HCT116 (cell line): ENCODE data around the gene EFNB2. TPM values are rescaled to one million over a fixed set of nuclear protein-coding genes. Genes with fewer than 3 reads are reported as not detected.

Source experiments
- ATAC-seq: fragments of 200-7000 bp; cut with Tn5 transposase; 2 replicates; pipeline ENCODE4 v1.9.1; 2020; ENCODE audit warnings: mild to moderate bottlenecking, moderate library complexity
- BruUV-seq: library from RNA; stranded (reverse); fragments of 400-500 nt; replicated peaks from 2 replicates; lab custom pipeline; 2021; lab: Mats Ljungman, UMichigan
- CTCF ChIA-PET: fragments of 300-600 bp; sonication (Branson Sonifier 250); formaldehyde crosslinking; loops from one replicate; lab custom pipeline; 2021; ENCODE audit warnings: antibody characterized with exemption; lab: Charles Lee
- POLR2A ChIA-PET: fragments of 300-600, 350-600 bp; sonication (Branson Sonifier 250); formaldehyde crosslinking; loops from one replicate; lab custom pipeline; 2021; ENCODE audit warnings: antibody characterized with exemption; lab: Charles Lee
- RAD21 ChIA-PET, 2 experiments: fragments of 300-600 bp; sonication (Branson Sonifier 250); formaldehyde crosslinking; loops; one replicate each; lab custom pipeline; 2023; ENCODE audit warnings: low total read pairs in 2 of 2; ENCODE audit not compliant: uncharacterized antibody in 2 of 2, unreplicated experiment in 2 of 2, low non-redundant PET in 1 of 2; lab: Charles Lee
- DNase-seq: peaks from one replicate; pipeline ENCODE4 v3.0.0-alpha.2; 2010; ENCODE audit warnings: low read depth, low spot score
- H2AFZ ChIP-seq: fragments of 200-600 bp; shearing (Covaris generic), sonication (generic); 2 replicates; pipeline ENCODE4 v1.6.1; 2017; ENCODE audit warnings: low read depth, mixed run types, mixed read lengths, antibody characterized with exemption, low read length; ENCODE audit not compliant: poor library complexity, severe bottlenecking
- H3K27ac ChIP-seq: 2 replicates; pipeline ENCODE4 v1.5.1; 2012; ENCODE audit warnings: low read depth, low read length
- H3K27me3 ChIP-seq: fragments of 200-600 bp; sonication (generic); 2 replicates; pipeline ENCODE4 v1.6.1; 2016; ENCODE audit warnings: mixed run types, low read length, mixed read lengths; ENCODE audit not compliant: insufficient read depth
- H3K36me3 ChIP-seq, 2 experiments: fragments of 200-500 bp in 1 of 2; fragments of 200-600 bp in 1 of 2; sonication (Bioruptor generic) in 1 of 2; sonication (generic) in 1 of 2; 2 replicates each; pipeline versions ENCODE4 v1.5.1 to v1.6.1; 2014 to 2016; ENCODE audit warnings: low read length in 2 of 2, inconsistent platforms in 1 of 2, mixed read lengths in 1 of 2, mixed run types in 1 of 2; ENCODE audit not compliant: insufficient read depth in 2 of 2, control insufficient read depth in 1 of 2
- H3K4me1 ChIP-seq, 2 experiments: fragments of 200-600 bp in 1 of 2; sonication (generic) in 1 of 2; 2 replicates each; pipeline versions ENCODE4 v1.5.1 to v1.6.1; 2012 to 2017; ENCODE audit warnings: low read length in 2 of 2, inconsistent platforms in 1 of 2, mild to moderate bottlenecking in 1 of 2, mixed read lengths in 1 of 2, mixed run types in 1 of 2, moderate library complexity in 1 of 2; ENCODE audit not compliant: insufficient read depth in 2 of 2, control insufficient read depth in 1 of 2
- H3K4me2 ChIP-seq: fragments of 200-600 bp; sonication (generic); 2 replicates; pipeline ENCODE4 v1.6.1; 2017; ENCODE audit warnings: mixed run types, low read length, mixed read lengths
- H3K4me3 ChIP-seq, 2 experiments: fragments of 200-600 bp in 1 of 2; sonication (generic) in 1 of 2; replicated peaks in 1 of 2; 2 replicates each; pipeline ENCODE4 v1.5.1; 2011 to 2016; ENCODE audit warnings: low read length in 2 of 2, control low read depth in 1 of 2, low read depth in 1 of 2, mild to moderate bottlenecking in 1 of 2, mixed read lengths in 1 of 2, mixed run types in 1 of 2
- H3K79me2 ChIP-seq: fragments of 200-600 bp; sonication (generic); 2 replicates; pipeline ENCODE4 v1.6.1; 2017; ENCODE audit warnings: mild to moderate bottlenecking, mixed run types, low read length, moderate library complexity, mixed read lengths; ENCODE audit not compliant: insufficient read depth
- H3K9ac ChIP-seq: fragments of 200-600 bp; sonication (generic); 2 replicates; pipeline ENCODE4 v1.6.1; 2016; ENCODE audit warnings: low read length, mixed read lengths
- H3K9me2 ChIP-seq: fragments of 200-600 bp; sonication (generic), shearing (Covaris generic); 2 replicates; pipeline ENCODE4 v1.6.1; 2017; ENCODE audit warnings: mixed run types, mild to moderate bottlenecking, moderate library complexity; ENCODE audit not compliant: insufficient read depth
- H3K9me3 ChIP-seq, 2 experiments: fragments of 200-500 bp in 1 of 2; fragments of 200-600 bp in 1 of 2; sonication (Bioruptor generic) in 1 of 2; sonication (generic) in 1 of 2; 2 replicates each; pipeline ENCODE4 v1.6.1; 2014 to 2017; ENCODE audit warnings: low read length in 2 of 2, mixed read lengths in 2 of 2, inconsistent platforms in 1 of 2, low read depth in 1 of 2, mild to moderate bottlenecking in 1 of 2, mixed run types in 1 of 2, moderate library complexity in 1 of 2; ENCODE audit not compliant: control insufficient read depth in 1 of 2, insufficient read depth in 1 of 2
- H4K20me1 ChIP-seq: fragments of 200-600 bp; sonication (generic), shearing (Covaris generic); 2 replicates; pipeline ENCODE4 v1.6.1; 2017; ENCODE audit warnings: mixed run types, mild to moderate bottlenecking, moderate library complexity; ENCODE audit not compliant: insufficient read depth
- CBX3 ChIP-seq: IDR thresholded peaks from 2 replicates; pipeline ENCODE4 v1.6.1; 2012; ENCODE audit warnings: low read depth
- FOSL1 ChIP-seq: IDR thresholded peaks from 2 replicates; pipeline ENCODE4 v1.6.1; 2012; ENCODE audit warnings: low read depth
- JUND ChIP-seq: IDR thresholded peaks from 2 replicates; pipeline ENCODE4 v1.6.1; 2012
- RAD21 ChIP-seq: IDR thresholded peaks from 2 replicates; pipeline ENCODE4 v1.6.1; 2012; ENCODE audit warnings: low read depth, mild to moderate bottlenecking
- SRF ChIP-seq: IDR thresholded peaks from 2 replicates; pipeline ENCODE4 v1.6.1; 2012; ENCODE audit warnings: low read depth
- intact Hi-C: fragments of 100-400 bp; cut with micrococcal nuclease; formaldehyde crosslinking; loops from 2 replicates; pipeline ENCODE4 v1.10.0; 2022
- total RNA-seq: library from RNA; stranded (reverse); gene quantifications from one replicate; pipeline ENCODE4 v1.2.1, GENCODE V29; 2021; ENCODE audit not compliant: unreplicated experiment
- TF ChIP-seq, protein P1 (sequence below): IDR thresholded peaks from 2 replicates; pipeline ENCODE4 v1.6.1; 2012
- TF ChIP-seq, protein P2 (sequence below): IDR thresholded peaks from 2 replicates; pipeline ENCODE4 v1.6.1; 2012; ENCODE audit warnings: low read depth
- TF ChIP-seq, protein P3 (sequence below): IDR thresholded peaks from 2 replicates; pipeline ENCODE4 v1.6.1; 2011; ENCODE audit warnings: mild to moderate bottlenecking, low read length, moderate library complexity; ENCODE audit not compliant: insufficient replicate concordance; ENCODE audit errors: extremely low read depth

Gene EFNB2
- total RNA-seq, 1 experiment from 2014 or later, result 30.9 TPM

DNA sequence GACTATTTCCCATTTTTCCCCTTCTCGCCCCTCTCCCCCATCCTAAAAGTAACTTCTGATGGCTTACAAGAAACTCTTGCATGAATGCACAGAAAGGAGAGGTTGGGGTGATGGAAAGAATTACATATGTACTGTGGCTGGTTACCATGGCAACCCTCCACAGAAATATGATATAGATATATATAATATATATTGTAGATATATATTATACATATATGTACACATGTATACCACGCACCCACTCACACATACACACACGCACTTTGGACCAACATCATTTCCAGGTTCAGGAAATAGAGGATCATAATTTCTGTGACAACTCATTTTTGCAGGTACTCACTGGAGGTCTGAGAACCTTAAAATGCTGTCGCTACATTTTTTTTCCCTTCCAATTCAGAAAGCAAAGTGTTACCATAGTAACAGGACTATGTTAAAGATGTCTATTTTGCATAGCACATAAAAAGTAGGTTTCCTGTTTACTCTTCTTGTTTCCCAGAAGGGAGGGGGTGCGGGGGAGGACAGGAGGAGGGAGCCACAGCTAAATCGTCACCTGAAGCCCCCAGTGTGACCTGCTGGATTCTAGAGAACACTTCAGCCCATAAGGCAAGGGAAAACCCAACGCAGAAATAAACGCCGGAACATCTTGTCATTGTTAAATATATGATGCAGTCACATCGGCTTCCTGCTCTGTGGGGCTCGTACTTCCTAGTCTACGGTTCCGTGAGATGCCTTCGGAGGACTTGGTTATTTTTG lies 44.7 kb downstream of the EFNB2 start:
- CTCF ChIA-PET, result no interaction called here
- no peaks in the 10 kb centered on the region for H3K9me2 ChIP-seq
- H3K9ac ChIP-seq, result no peak overlapping the region
- RAD21 ChIA-PET, result no interaction called here
- peaks cover 19 to 26% of the 10 kb centered on the region in 2 experiments; a peak in 3 of 4 replicates for H3K36me3 ChIP-seq
- peaks cover 5 to 19% of the 10 kb centered on the region in 2 experiments; a peak in 3 of 4 replicates for H3K4me1 ChIP-seq
- no peaks in the 10 kb centered on the region for H3K9me3 ChIP-seq
- intact Hi-C loops, result no loop called here
- ATAC-seq, result no peak
- TSS peak; percentile 21 for BruUV-seq
- no peaks in the 10 kb centered on the region for H3K27me3 ChIP-seq
- no peaks in the 10 kb centered on the region for H4K20me1 ChIP-seq
- DNase-seq, result no peak
- no peak overlapping the region for H3K27ac ChIP-seq
- no peak overlapping the region for H2AFZ ChIP-seq
- H3K4me3 ChIP-seq, result no peak overlapping the region
- TF ChIP-seq CBX3, result no peak
- no peak for TF ChIP-seq FOSL1
- no peak for TF ChIP-seq RAD21
- TF ChIP-seq, protein P1, sequence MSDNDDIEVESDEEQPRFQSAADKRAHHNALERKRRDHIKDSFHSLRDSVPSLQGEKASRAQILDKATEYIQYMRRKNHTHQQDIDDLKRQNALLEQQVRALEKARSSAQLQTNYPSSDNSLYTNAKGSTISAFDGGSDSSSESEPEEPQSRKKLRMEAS, result no peak
- no peak for TF ChIP-seq JUND
- TF ChIP-seq SRF, result no peak
- TF ChIP-seq, protein P2, sequence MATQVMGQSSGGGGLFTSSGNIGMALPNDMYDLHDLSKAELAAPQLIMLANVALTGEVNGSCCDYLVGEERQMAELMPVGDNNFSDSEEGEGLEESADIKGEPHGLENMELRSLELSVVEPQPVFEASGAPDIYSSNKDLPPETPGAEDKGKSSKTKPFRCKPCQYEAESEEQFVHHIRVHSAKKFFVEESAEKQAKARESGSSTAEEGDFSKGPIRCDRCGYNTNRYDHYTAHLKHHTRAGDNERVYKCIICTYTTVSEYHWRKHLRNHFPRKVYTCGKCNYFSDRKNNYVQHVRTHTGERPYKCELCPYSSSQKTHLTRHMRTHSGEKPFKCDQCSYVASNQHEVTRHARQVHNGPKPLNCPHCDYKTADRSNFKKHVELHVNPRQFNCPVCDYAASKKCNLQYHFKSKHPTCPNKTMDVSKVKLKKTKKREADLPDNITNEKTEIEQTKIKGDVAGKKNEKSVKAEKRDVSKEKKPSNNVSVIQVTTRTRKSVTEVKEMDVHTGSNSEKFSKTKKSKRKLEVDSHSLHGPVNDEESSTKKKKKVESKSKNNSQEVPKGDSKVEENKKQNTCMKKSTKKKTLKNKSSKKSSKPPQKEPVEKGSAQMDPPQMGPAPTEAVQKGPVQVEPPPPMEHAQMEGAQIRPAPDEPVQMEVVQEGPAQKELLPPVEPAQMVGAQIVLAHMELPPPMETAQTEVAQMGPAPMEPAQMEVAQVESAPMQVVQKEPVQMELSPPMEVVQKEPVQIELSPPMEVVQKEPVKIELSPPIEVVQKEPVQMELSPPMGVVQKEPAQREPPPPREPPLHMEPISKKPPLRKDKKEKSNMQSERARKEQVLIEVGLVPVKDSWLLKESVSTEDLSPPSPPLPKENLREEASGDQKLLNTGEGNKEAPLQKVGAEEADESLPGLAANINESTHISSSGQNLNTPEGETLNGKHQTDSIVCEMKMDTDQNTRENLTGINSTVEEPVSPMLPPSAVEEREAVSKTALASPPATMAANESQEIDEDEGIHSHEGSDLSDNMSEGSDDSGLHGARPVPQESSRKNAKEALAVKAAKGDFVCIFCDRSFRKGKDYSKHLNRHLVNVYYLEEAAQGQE, result no peak
- TF ChIP-seq, protein P3, sequence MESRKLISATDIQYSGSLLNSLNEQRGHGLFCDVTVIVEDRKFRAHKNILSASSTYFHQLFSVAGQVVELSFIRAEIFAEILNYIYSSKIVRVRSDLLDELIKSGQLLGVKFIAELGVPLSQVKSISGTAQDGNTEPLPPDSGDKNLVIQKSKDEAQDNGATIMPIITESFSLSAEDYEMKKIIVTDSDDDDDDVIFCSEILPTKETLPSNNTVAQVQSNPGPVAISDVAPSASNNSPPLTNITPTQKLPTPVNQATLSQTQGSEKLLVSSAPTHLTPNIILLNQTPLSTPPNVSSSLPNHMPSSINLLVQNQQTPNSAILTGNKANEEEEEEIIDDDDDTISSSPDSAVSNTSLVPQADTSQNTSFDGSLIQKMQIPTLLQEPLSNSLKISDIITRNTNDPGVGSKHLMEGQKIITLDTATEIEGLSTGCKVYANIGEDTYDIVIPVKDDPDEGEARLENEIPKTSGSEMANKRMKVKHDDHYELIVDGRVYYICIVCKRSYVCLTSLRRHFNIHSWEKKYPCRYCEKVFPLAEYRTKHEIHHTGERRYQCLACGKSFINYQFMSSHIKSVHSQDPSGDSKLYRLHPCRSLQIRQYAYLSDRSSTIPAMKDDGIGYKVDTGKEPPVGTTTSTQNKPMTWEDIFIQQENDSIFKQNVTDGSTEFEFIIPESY, result no peak
- TF ChIP-seq, all 23 proteins: peak for 0
- POLR2A ChIA-PET, result interaction anchor here (1.2 kb wide), 1 partner anchor 19 kb away, joined by 3 read pairs; no protein-coding TSS in a partner anchor
- no peak overlapping the region for H3K4me2 ChIP-seq
- H3K79me2 ChIP-seq, result peaks cover 4% of the 10 kb centered on the region; the same call in 1 of the 2 replicates
